GM20000 (cell line): Measurements from ENCODE around the gene FSTL4.

Experiments used
- DNase-seq: peaks from one replicate; pipeline ENCODE4 v3.0.0; 2012; ENCODE audit warnings: low spot score
- TF ChIP-seq, protein P1 (sequence below): IDR thresholded peaks from 2 replicates; pipeline ENCODE4 v1.5.1; 2012; ENCODE audit warnings: mild to moderate bottlenecking, control low read depth; ENCODE audit errors: extremely low read depth, missing control alignments

The FSTL4 gene

DNA sequence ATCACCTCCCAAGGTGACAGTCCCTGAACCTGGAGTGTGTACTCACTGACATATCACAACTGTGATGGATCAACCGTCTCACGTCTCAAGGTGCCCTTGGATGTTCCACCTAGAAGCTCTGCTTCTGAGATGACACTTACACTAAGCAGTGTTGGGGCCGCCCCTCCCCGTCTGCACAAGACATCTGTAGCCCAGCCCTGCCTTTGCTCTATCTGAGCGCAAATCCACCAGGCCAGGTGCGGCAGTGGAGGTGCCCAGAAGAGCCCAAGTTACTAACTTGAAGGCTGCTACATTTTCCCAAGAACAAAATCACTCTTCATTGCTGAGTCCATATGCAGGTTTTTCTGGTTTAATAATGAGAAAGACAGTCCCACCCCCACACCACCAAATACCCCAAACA is 148.3 kb downstream of the FSTL4 start:
- DNase-seq: no peak
- TF ChIP-seq, protein P1, sequence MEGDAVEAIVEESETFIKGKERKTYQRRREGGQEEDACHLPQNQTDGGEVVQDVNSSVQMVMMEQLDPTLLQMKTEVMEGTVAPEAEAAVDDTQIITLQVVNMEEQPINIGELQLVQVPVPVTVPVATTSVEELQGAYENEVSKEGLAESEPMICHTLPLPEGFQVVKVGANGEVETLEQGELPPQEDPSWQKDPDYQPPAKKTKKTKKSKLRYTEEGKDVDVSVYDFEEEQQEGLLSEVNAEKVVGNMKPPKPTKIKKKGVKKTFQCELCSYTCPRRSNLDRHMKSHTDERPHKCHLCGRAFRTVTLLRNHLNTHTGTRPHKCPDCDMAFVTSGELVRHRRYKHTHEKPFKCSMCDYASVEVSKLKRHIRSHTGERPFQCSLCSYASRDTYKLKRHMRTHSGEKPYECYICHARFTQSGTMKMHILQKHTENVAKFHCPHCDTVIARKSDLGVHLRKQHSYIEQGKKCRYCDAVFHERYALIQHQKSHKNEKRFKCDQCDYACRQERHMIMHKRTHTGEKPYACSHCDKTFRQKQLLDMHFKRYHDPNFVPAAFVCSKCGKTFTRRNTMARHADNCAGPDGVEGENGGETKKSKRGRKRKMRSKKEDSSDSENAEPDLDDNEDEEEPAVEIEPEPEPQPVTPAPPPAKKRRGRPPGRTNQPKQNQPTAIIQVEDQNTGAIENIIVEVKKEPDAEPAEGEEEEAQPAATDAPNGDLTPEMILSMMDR: no peak

DNA sequence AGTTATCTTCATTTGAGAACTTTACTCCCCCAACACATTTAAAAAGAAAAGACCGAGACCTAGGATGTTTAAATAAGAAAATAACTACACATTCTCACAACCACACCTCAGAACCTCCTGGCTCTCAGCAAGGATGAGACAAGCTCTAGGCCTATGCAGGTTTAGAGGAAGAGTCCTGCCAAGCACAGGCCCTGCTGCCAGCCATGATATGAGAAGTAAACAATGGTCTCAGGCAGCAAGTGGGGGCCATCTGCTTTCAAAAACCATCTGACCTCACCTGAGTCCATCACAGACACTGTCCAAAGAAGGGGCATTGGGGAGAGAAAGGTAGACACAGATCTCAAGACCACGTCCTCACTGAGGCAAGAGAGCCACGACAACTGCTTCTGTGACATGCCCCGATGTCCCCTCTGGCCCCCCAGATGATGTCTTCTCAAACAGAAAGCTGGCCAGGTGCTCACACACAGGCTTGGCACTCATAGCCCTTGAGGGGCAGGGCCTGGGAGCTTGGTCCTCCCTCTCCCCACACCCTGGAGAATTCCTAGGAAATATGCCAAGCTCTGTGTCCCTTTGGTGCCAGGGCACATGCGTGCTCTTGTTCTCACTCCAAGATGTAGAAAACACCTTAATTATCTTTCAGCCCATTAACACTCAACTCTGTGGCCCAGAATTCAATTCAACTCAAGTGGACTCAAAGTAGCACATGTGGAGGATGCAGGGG is 150.4 kb downstream of the FSTL4 start:
- no peak for DNase-seq
- TF ChIP-seq, protein P1: no peak

DNA sequence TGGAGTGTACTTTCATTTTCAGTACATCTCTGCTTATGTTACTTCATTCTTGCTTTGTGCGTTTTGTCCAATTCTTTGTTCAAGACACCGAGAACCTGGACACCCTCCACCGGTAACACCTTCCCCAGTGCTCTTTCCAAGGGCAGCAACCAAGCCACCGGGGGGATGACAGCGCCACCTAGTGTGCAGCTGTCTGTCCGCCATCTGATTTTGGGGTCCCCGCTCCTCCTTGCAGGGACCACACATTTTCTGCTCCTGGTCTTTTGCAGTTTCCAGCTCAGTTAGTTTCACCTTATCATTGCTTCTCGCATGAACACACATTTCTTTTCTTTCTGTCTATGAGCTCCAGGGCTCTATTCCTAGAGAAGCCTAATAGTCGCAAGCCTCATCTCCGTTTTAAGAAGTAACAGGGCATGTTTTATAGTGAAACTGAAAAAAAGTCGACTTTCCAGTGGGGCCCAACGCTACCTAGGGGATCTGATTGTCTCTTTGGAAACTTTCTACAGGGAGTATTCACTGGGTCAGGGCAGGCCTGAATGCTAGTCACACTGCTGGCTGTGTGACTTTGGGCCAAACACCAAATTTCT is 152.1 kb downstream of the FSTL4 start:
- TF ChIP-seq, protein P1: peak; percentile 49
- DNase-seq: peak; percentile 62

DNA sequence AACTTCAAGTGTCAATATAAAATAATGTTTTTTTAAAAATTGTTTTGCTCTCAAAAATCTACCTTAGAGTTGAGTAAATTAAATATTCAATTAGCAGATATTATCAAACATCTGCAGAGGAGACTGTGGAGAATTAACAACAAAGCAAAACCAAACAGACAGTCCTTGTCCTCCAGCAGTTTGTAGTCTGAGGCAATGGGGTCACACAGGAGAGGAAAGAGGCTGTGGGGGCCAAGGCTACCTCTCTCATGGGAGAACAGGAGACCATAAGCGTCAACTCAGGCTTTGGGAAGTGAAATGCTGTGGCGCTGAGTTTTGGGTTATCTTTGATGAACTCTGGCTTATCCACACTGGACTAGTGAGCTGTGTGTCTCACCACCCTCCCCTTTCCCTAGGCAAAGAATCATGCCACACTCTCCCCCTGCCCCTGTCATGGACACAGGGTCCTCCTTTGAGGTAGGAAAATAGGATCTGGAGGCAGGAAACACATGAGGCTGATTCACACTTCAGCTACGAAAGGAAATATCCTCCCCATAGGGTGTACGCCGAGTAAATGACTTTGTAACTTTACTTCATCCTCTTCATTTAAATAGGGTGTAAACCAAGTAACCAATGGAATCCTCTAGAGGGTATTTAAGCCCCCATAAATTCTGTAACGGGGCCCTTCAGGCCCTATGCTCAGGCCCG is 152.7 kb downstream of the FSTL4 start:
- no peak for DNase-seq
- TF ChIP-seq, protein P1: no peak

DNA sequence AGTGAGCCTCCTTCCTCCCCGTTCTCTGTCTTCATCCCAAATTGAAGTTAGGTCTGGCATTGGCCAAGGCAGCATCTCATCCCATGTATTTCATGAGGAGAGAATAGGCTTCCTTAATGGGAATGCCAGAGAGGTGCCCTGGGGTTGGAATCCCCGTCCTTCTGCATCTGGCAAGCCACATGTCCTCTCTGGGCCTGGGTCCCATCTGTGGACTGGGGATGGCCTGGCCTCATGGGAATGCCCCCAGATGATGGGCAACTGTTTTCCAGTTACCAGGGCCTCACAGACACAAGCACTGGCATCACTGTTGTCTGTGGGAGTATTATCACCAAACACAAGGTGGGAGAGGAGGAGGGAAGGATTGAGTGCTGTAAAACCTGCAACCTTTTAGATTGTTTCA is 153.9 kb downstream of the FSTL4 start:
- no peak for DNase-seq
- TF ChIP-seq, protein P1: no peak

DNA sequence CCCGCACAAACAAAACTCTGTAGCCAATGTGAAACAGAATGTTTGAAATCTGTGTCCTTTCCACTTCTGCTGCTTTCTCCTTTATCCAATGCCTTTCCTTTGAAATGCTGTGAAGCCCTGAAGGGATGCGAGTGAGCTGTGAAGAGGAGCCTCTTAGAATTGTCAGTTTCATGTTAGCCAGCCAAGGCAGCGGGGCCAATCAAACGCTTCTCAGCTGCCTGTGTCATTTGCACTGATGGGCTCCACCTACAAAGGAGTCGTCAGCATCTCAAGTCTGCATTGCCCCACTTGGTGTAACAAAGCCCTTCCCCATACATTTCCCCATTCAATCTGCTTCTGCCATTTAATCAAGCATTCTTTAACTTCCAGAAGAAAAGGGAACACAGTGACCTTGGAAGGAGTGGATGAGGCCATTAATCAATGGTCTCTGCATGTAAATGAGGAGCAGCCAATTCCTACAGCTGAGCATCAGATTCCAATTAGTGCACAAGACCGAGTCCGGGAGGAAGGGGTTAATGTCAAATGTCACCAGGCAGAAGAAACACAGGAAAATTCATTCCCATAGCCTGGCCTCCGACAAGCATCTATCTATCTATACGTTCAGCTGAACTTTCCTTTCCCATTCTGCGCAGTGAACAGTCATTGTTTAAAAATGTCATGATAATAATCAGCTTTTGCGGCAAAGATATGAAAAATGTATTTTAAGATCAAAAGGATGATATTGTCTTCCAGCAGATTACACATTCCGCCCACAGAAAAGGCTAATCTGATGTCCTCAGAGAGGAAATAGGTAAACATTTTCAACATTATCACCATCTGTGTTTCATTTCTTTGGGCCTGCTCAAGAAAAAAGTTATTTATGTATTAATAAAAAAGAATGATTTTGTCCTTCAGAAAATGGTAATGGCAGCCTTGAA is 154.6 kb downstream of the FSTL4 start:
- TF ChIP-seq, protein P1: no peak
- no peak for DNase-seq
